Karpas-422 (cell line): Measurements from ENCODE around the gene PRX. TPM values are rescaled to one million over a fixed set of nuclear protein-coding genes. Genes with fewer than 3 reads are reported as not detected.
"Not testable (repeated sequence)": the region's sequence is repeated elsewhere in the genome, so short reads cannot be mapped to it uniquely, and the experiment has no call there.

Source experiments
- DNase-seq: peaks from one replicate; pipeline ENCODE4 v3.0.0-alpha.2; 2015
- H2AFZ ChIP-seq: fragments of 200-600 bp; sonication (generic); 2 replicates; pipeline ENCODE4 v1.6.1; 2014; ENCODE audit warnings: antibody characterized with exemption, low read length, mixed read lengths
- H3K27ac ChIP-seq: fragments of 200-600 bp; sonication (generic); 2 replicates; pipeline ENCODE4 v1.5.1; 2014; ENCODE audit warnings: mild to moderate bottlenecking, low read length, moderate library complexity
- H3K27me3 ChIP-seq: fragments of 200-600 bp; sonication (generic); 2 replicates; pipeline ENCODE4 v1.6.1; 2014; ENCODE audit warnings: low read length, mixed read lengths
- H3K36me3 ChIP-seq: fragments of 200-600 bp; sonication (generic); 2 replicates; pipeline ENCODE4 v1.6.1; 2014; ENCODE audit warnings: low read length, mixed read lengths; ENCODE audit not compliant: insufficient read depth
- H3K4me1 ChIP-seq: fragments of 200-600 bp; sonication (generic); 2 replicates; pipeline ENCODE4 v1.6.1; 2014; ENCODE audit warnings: mild to moderate bottlenecking, low read length, mixed read lengths
- H3K4me2 ChIP-seq: fragments of 200-600 bp; sonication (generic); 2 replicates; pipeline ENCODE4 v1.6.1; 2014; ENCODE audit warnings: low read length, low read depth, mild to moderate bottlenecking; ENCODE audit not compliant: poor library complexity, severe bottlenecking
- H3K4me3 ChIP-seq: fragments of 200-600 bp; sonication (generic); 2 replicates; pipeline ENCODE4 v1.5.1; 2014; ENCODE audit warnings: mild to moderate bottlenecking, antibody characterized with exemption, low read length, mixed read lengths
- H3K79me2 ChIP-seq: fragments of 200-600 bp; sonication (generic); 2 replicates; pipeline ENCODE4 v1.6.1; 2014; ENCODE audit warnings: mild to moderate bottlenecking, low read length, mixed read lengths
- H3K9ac ChIP-seq: fragments of 200-600 bp; sonication (generic); 2 replicates; pipeline ENCODE4 v1.6.0; 2014; ENCODE audit warnings: low read length
- H3K9me2 ChIP-seq: fragments of 200-600 bp; sonication (generic), shearing (Covaris generic); replicated peaks from 2 replicates; pipeline ENCODE4 v1.6.0; 2014; ENCODE audit warnings: mild to moderate bottlenecking, low read length, moderate library complexity; ENCODE audit not compliant: insufficient read depth
- H3K9me3 ChIP-seq: fragments of 300-700, 200-600 bp; sonication (generic); 2 replicates; pipeline ENCODE4 v1.6.1; 2014; ENCODE audit warnings: low read length, mixed read lengths
- H4K20me1 ChIP-seq: fragments of 200-600 bp; sonication (generic); 2 replicates; pipeline ENCODE4 v1.6.1; 2014; ENCODE audit warnings: mild to moderate bottlenecking, antibody characterized with exemption, low read length, low read depth; ENCODE audit not compliant: insufficient read depth
- total RNA-seq: library from RNA; depleted of rRNA; stranded (reverse); fragments of >200 nt; shearing (Covaris generic); gene quantifications from 2 replicates; pipeline ENCODE4 v1.2.3, GENCODE V29; 2014; ENCODE audit warnings: low replicate concordance

PRX gene
- total RNA-seq, 1 experiment from 2014 or later: 0.56 TPM

DNA sequence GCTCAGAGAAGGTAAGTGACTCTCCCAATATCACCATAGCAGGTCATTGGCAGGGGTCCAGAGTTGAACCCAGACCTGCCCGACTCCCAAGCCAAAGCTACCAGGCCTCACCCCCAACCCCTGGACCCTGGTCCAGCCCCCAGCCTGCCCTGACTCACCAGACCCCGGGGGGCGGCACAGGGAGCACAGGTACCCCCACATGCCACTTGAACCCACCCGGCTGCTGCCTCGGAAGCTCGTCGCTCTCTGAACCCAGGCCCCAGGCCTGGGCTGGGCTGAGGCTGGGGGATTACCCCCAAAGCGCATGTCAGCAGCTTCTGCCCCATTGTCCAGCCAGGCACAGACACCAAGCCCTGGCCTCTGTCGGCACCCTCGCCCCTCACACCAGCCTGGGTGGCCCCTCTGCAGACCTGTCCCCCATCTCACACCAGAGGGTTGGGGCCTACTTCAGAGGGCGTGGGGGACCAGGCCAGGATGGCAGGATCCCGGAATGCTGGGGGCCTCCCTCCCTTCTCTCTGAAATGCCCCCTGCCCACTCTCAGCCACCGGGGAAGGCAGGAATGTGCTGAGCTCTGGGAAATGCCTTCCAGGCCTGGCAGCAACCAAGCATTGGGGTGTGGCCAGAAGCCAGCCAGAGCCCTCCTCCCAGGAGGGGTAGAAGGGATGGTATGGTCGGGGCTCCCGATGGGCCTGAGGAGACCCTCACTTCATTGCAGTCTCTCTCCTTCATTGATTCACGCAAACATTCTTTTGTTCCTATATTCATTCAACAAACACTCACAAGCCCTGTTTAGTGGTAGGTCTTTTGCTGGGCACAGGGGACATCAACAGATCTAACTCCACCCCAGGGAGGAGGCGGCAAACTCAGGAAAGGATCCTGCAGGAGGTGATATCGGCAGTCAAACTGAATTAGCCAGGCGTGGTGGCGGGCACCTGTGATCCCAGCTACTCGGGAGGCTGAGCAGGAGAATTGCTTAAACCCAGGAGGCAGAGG is 1.7 kb upstream of the PRX start:
- DNase-seq: no peak
- H3K4me2 ChIP-seq: no peak overlapping the region

DNA sequence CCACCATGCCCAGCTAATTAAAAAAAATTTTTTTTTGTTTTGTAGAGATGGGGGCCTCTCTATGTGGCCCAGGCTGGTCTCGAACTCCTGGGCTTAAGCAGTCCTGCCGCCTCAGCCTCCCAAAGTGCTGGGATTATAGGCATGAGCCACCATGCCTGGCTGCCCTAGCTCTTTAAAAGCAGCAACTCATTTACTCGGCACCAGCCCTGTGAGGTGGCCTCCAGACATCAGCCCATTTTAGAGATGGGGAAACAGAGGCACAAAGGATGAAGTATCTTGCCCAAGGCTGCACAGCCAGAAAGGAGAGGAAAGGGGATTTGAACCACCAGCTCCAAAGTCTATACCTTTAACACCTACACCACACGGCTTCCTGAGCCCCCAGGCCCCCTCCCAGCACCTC is 312 bp downstream of the PRX start:
- Histone ChIP-seq H3K27me3 (no peaks in the 10 kb centered on the region), H3K27ac (no peak overlapping the region), H3K9me2 (no peaks in the 10 kb centered on the region), H3K4me2 (no peak overlapping the region), H3K4me1 (peaks cover 4% of the 10 kb centered on the region), H2AFZ (no peak overlapping the region), H3K79me2 (no peaks in the 10 kb centered on the region), H4K20me1 (no peaks in the 10 kb centered on the region), H3K9me3 (no peaks in the 10 kb centered on the region), H3K36me3 (no peaks in the 10 kb centered on the region), H3K9ac (no peak overlapping the region), H3K4me3 (no peak overlapping the region)
- no peak for DNase-seq

More for the DNA sequence above, 1.7 kb upstream of the PRX start:
- no peaks in the 10 kb centered on the region for H3K9me3 ChIP-seq
- H3K9ac ChIP-seq: no peak overlapping the region
- peaks cover 2% of the 10 kb centered on the region for H3K4me1 ChIP-seq
- H3K79me2 ChIP-seq: no peaks in the 10 kb centered on the region
- H3K9me2 ChIP-seq: no peaks in the 10 kb centered on the region
- no peaks in the 10 kb centered on the region for H3K36me3 ChIP-seq
- H3K27me3 ChIP-seq: no peaks in the 10 kb centered on the region
- H3K4me3 ChIP-seq: no peak overlapping the region
- no peak overlapping the region for H3K27ac ChIP-seq
- H4K20me1 ChIP-seq: no peaks in the 10 kb centered on the region
- H2AFZ ChIP-seq: no peak overlapping the region

GRCh38 chr19:40411958-40412499 is 1.1 kb downstream of the PRX start:
- Histone ChIP-seq H3K4me3 (no peak overlapping the region), H2AFZ (no peak overlapping the region), H3K4me2 (no peak overlapping the region), H3K4me1 (peaks cover 4% of the 10 kb centered on the region), H3K9me2 (no peaks in the 10 kb centered on the region), H3K27ac (no peak overlapping the region), H3K27me3 (no peaks in the 10 kb centered on the region), H3K9me3 (no peaks in the 10 kb centered on the region), H3K9ac (no peak overlapping the region), H3K79me2 (no peaks in the 10 kb centered on the region), H4K20me1 (no peaks in the 10 kb centered on the region), H3K36me3 (no peaks in the 10 kb centered on the region)
- DNase-seq: no peak

GRCh38 chr19:40411125-40411842 is 1.9 kb downstream of the PRX start:
- Histone ChIP-seq H3K9me2 (no peaks in the 10 kb centered on the region), H4K20me1 (no peaks in the 10 kb centered on the region), H3K4me1 (peaks cover 4% of the 10 kb centered on the region), H3K9ac (no peak overlapping the region), H3K27ac (no peak overlapping the region), H3K36me3 (no peaks in the 10 kb centered on the region), H3K27me3 (no peaks in the 10 kb centered on the region), H2AFZ (no peak overlapping the region), H3K79me2 (no peaks in the 10 kb centered on the region), H3K4me2 (no peak overlapping the region), H3K4me3 (no peak overlapping the region), H3K9me3 (no peaks in the 10 kb centered on the region)
- DNase-seq: no peak

DNA sequence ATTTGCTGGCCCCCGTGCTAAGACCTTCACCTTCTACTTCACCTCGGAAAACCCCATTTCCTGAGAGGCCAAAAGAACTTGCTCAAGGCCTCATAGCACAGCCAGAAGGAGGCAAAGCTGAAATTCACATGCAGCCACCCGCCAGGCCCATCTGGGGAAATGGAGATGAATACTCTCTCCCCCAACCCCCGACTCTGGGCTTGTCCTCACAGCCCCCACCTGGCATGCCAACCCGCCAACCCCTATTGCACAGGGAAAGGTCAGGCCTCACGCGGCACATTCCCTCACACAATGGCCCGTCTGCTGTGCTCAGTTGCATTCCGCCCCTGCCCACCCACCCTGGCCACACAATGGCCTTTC is 3.2 kb downstream of the PRX start:
- H3K4me2 ChIP-seq: no peak overlapping the region
- H3K4me1 ChIP-seq: peaks cover 4% of the 10 kb centered on the region
- no peaks in the 10 kb centered on the region for H4K20me1 ChIP-seq
- no peaks in the 10 kb centered on the region for H3K9me2 ChIP-seq
- DNase-seq: no peak
- no peaks in the 10 kb centered on the region for H3K79me2 ChIP-seq
- H3K36me3 ChIP-seq: no peaks in the 10 kb centered on the region
- no peak overlapping the region for H3K9ac ChIP-seq
- H3K27me3 ChIP-seq: no peaks in the 10 kb centered on the region
- H3K27ac ChIP-seq: no peak overlapping the region
- H3K9me3 ChIP-seq: no peaks in the 10 kb centered on the region
- no peak overlapping the region for H3K4me3 ChIP-seq
- H2AFZ ChIP-seq: no peak overlapping the region

DNA sequence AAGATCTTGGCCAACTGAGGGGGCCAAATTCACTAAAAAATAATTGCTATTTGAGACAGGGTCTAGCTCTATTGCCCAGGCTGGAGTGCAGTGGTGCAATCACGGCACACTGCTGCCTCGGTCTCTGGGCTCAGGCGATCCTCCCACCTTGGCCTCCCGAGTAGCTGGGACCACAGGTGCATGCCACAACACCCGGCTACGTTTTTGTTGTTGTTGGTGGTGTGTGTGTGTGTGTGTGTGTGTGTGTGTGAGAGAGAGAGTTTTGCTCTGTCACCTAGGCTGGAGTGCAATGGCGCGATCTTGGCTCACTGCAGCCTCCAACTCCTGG is 4.6 kb downstream of the PRX start:
- H3K9ac ChIP-seq, H3K36me3 ChIP-seq, H3K9me3 ChIP-seq, H2AFZ ChIP-seq, H4K20me1 ChIP-seq, DNase-seq, H3K4me3 ChIP-seq, H3K27ac ChIP-seq, H3K4me2 ChIP-seq, H3K79me2 ChIP-seq, H3K4me1 ChIP-seq, H3K9me2 ChIP-seq, H3K27me3 ChIP-seq: not testable (repeated sequence)

DNA sequence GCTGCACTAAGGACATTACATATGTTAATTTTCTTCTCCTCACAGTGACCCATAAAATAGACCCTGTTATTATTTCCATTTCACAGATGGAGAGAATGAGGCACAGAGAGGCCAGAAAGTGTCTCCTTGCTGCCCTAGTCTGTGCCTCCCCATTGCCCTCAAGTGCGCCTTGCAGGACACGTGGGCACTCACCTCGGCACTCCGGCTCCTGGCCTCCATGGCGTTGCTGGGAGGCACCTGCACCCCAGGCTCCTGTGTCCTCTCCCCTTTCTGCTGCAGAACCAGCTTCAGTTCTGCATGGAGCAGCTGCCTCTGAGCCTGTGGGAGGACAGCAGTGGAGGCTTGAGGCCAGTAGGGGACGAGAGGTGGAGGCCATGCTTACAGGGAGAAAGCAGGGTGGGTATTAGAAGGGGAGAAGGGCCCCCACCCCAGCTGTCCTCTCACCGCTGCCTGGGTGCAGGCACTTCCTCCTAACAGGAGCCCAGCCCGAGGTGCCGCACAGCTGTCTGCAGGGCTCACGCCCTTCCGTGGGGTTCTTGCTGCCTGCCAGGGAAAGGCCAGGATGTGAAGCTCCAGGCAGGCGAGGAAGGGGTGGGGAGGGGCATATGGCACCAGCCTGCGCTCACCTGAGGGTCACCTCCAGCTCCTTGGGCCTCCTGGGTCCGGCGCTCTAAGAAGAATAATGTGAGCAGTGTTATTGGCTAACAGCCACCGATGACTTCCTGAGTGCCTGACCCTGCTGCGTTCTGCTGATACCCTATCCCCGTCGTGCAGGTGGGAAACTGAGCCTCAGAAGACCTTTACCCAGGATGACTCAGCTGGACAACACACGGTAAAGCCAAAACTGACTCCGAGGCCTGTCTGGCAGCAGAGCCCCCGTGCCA is 5.2 kb downstream of the PRX start:
- H3K4me3 ChIP-seq: no peak overlapping the region
- no peaks in the 10 kb centered on the region for H3K79me2 ChIP-seq
- H3K9me2 ChIP-seq: no peaks in the 10 kb centered on the region
- H3K9me3 ChIP-seq: no peaks in the 10 kb centered on the region
- no peak overlapping the region for H3K9ac ChIP-seq
- peaks cover 13% of the 10 kb centered on the region for H3K4me1 ChIP-seq
- no peaks in the 10 kb centered on the region for H3K36me3 ChIP-seq
- H3K27ac ChIP-seq: no peak overlapping the region
- H3K27me3 ChIP-seq: no peaks in the 10 kb centered on the region
- no peak for DNase-seq
- no peak overlapping the region for H3K4me2 ChIP-seq
- H4K20me1 ChIP-seq: no peaks in the 10 kb centered on the region
- no peak overlapping the region for H2AFZ ChIP-seq
